Fibroblast of villous mesenchyme (primary cell): ENCODE data around the gene HCN2. TPM values are rescaled to one million over a fixed set of nuclear protein-coding genes. Genes with fewer than 3 reads are reported as not detected.

Experiments used
- DNase-seq: peaks from one replicate; pipeline ENCODE4 v3.0.0-alpha.2; 2010; ENCODE audit warnings: low read depth
- H3K4me3 ChIP-seq: 2 replicates; pipeline ENCODE4 v1.5.1; 2011; ENCODE audit warnings: low read depth, mild to moderate bottlenecking, low read length
- CTCF ChIP-seq: IDR thresholded peaks from 2 replicates; pipeline ENCODE4 v1.5.1; 2012; ENCODE audit warnings: low read depth, mild to moderate bottlenecking, low read length; ENCODE audit not compliant: insufficient read depth
- total RNA-seq: library from RNA; depleted of rRNA; stranded (reverse); fragments of >200 nt; gene quantifications from 2 replicates; pipeline ENCODE4 v1.2.3, GENCODE V29; 2012

Gene HCN2
- total RNA-seq, 1 donor, result 0.86 TPM

- no peak for TF ChIP-seq CTCF
- peak; percentile 54 for DNase-seq
- peak overlapping the region; percentile 84 for H3K4me3 ChIP-seq
Observed at GRCh38 chr19:632579-633067, 42.9 kb downstream of the HCN2 start.

- TF ChIP-seq CTCF, result no peak
- DNase-seq, result peak; percentile 98
- peak within 1 kb of the TSS; percentile 90 for H3K4me3 ChIP-seq
Observed at GRCh38 chr19:633068-633785, 43.5 kb downstream of the HCN2 start, which contains the start of gene POLRMT. TSS of gene POLRMT (minus strand) at chr19:633537. CDS start at chr19:633512, 25 bp downstream.

GRCh38 chr19:633786-634639, 44.3 kb downstream of the HCN2 start:
- no peak for DNase-seq
- no peak for TF ChIP-seq CTCF
- H3K4me3 ChIP-seq, result peak overlapping the region; percentile 90

- no peak for TF ChIP-seq CTCF
- no peak overlapping the region for H3K4me3 ChIP-seq
- DNase-seq, result no peak
Observed at GRCh38 chr19:634975-635652, 45.4 kb downstream of the HCN2 start.

GRCh38 chr19:638906-639252, 49.2 kb downstream of the HCN2 start:
- DNase-seq, result no peak
- TF ChIP-seq CTCF, result no peak
- H3K4me3 ChIP-seq, result peak overlapping the region; percentile 58

GRCh38 chr19:639253-640160, 49.8 kb downstream of the HCN2 start, which contains the start of gene FGF22:
TSS of gene FGF22 (plus strand) at chr19:639879. CDS start at chr19:639926, 47 bp downstream.
- no peak for TF ChIP-seq CTCF
- DNase-seq, result peak; percentile 89
- peak within 1 kb of the TSS; percentile 58 for H3K4me3 ChIP-seq
